ENCODE results near the gene TFAP2A.
A peak's percentile ranks its signal among the peaks of the same experiment; 100 is the strongest.

Gene TFAP2A

DNA sequence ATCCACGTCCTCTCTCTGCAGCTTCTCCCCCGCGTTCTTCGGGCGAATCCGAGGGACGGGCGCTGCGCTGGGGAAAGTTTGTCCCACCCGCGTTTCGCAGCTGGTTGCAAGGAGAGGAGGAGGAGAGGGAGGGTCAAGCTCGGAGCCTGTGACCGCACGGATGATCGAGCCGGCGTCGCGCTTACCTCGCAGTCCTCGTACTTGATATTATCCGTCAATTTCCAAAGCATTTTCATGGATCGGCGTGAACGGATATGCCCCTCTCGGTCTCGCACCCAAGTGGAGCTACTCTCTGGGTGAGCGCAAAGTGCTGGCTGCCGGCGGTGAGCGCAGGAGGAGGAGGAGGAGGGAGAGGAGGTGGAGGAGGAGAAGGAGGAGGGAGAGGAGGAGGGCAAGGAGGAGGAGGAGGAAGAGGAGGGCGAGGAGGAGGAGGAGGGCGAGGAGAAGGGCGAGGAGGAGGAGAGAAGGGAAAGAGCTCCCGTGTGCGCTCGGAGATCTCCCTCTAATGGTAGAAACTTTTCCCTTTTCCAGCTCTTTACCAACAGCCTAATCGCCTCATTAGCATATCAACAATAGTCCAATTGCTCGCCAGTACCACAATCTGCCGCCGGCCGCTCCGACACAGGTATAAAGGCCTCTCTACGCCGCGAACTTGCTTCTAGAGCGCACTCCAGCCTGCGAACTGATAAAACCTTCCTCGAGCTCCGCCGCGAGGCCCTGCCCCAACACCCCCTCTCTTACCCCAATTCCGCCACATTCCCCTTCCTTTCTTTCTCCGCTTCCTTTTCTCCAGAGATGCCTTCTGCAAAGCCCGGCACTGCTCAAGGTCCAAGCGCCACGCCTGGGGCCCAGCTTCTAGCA lies at the start of gene TFAP2A:
TFAP2A (minus strand) TSS at position 319 of the 861 bp plus-strand sequence; CDS start at position 236, 83 bp downstream.
- no peak for DNase-seq (ENCODE audit: low spot score)

DNA sequence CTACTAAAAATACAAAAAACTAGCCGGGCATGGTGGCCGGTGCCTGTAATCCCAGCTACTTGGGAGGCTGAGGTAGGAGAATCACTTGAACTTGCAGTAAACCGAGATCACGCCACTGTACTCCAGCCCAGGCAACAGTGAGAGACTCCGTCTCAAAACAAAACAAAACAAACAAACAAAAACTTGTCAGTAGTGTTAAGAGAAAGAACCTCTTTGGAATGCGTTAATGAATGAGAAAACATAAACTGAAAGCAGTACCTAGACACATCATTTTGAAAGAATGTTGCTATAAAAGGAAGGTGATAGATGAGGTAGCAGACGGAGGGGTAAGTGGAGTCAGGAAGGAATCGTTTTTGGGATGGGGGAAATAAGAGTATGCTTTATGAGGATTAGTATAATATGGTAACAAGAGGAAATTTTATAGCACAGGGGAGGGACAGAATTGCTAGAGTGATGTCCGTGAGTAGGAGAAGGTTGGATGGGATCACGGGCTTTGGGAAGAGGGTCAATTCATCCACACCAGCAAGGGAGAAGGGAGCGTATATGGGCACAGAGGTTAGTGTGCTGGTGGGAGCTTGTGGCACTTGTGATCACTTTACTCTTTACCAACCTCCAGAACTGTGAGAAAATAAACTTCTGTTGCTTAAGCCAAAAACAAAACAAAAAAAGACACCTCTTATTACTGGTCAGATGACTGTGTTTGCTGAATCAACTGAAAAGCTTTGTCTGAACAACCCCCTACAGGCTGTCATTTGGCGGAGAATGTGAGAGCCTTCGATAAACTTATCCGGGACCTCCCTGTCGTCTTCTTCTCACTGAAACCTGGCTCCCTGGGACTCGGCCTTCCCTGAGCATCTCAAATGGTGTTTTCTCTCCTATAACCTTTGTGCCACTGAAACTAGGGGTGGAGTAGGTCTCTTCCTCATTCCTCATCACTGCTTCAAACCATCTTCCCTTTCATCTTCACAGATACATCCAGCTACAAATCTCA lies 48.9 kb upstream of the TFAP2A start:
- no peak for DNase-seq (ENCODE audit: low spot score)

DNA sequence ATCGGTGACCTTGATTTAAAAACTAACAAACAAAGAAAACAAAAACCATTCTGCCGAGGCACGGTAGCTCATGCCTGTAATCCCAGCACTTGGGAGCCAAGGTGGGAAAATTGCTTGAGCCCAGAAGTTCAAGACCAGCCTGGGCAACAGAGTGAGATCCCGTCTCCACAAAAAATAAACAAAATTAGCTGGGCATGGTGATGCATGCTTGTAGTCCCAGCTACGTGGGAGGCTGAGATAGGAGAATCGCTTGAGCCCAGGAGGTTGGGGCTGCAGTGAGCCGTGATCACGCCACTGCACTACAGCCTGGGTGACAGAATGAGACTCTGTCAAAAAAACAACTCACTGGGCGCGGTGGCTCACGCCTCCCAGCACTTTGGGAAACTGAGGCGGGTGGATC lies 48.2 kb upstream of the TFAP2A start:
- DNase-seq (ENCODE audit: low spot score) = no peak

DNA sequence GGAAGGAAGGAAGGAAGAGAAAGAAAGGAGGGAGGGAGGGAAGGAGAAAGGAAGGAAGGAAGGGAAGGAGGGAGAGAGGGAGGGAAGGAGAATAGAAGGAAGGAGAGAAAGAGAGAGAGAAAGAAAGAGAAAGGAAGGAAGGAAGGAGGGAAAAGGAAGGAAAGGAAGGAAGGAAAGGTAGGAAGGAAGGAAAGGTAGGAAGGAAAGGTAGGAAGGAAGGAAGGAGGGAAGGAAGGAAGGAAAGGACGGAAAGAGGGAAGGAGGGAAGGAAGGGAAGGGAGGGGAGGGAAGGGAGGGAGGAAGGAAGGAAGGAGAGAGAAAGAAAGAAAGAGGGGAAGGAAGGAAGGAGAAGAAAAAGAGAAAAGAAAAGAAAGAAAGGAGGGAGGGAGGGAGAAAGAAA lies 47.0 kb upstream of the TFAP2A start:
- no peak for DNase-seq (ENCODE audit: low spot score)

DNA sequence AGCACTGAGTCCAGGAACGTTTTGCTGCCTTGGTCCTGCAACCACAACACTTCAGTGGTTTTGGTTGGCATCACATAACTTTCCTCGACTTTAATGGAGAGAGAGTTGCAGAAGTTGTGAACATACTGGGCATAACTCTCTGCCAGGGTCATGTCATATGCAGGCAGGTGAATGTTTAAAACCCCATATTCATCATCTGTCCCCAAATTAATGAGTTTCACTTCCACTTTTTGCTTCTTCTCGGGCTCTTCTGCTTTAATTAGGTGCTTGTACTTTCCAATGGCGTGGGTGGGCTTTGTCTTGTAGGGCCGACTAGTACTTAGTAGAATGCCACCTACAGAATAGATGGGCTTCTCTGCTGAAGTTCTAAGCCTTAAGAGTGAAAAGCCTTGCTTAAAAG lies 45.2 kb upstream of the TFAP2A start:
- no peak for DNase-seq (ENCODE audit: low spot score)

DNA sequence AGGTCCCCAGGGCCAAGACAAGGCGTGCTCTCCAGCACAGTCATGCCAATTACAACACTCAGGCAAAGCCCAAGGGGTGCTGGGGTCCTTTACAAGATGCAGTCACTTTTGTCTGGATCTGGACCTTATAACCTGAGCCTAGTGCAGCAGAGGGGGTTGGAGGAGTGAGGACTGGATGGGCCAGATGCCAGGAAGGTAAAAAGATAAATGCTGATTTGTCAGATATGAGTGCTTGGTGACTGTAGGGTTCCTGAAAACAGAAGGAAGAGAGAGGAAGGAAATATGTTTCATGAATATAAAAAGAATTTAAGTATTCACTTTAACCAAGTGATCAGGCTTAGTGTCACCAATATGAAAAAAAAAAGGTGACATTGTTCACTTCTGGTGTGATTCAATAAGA lies 43.4 kb upstream of the TFAP2A start:
- DNase-seq (ENCODE audit: low spot score) = no peak

DNA sequence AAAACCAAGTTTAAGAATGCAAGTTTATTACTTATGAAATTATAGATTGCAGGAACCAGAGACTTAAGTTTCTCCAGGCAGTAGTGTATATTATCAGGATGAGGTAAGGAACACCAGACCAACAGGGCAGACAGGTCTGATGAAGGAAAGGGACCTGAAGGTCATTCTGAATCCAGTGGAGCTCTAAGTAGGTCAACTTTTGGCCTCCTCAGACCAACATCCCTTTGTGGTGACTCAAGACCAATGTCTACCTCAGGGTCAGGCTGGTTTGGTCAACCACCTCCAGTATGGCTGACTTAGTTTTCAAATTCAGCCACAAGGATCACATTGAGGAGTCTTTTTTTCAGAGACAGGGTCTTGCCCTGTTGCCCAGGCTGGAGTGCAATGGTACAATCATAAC lies 38.7 kb upstream of the TFAP2A start:
- DNase-seq (ENCODE audit: low spot score) = no peak

DNA sequence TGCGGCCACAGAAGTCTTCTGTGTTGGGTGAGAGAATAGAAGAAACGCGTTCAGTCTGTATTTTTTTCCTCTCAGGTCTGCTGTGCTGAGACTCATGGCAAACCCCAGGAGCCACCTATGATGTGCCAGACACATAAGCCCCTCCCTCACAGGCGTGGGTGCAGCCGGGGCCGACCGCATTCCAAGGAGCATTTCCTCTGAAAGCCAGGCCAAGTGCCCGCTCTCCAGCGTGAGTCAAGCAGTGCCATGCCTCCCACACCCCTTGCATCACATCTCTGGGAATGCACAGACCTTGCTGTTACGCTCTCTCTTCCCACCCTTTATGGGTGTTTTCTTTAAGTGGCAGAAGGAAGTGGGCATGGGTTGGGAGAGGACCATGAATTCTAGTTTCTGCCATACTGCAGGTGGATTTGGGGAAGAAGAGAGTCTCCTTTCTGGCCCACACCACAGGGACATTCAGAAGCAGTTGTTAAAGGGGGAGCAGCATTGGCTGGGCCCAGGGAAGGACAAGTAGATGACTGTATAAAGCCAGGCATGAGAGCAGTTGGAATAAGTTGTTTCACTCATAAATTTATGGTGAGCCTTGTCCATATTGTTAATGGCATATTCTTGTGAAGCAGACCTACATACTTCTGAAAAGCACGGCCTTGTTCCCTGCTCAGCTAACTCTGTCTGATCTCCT lies 37.1 kb upstream of the TFAP2A start:
- DNase-seq (ENCODE audit: low spot score) = no peak

DNA sequence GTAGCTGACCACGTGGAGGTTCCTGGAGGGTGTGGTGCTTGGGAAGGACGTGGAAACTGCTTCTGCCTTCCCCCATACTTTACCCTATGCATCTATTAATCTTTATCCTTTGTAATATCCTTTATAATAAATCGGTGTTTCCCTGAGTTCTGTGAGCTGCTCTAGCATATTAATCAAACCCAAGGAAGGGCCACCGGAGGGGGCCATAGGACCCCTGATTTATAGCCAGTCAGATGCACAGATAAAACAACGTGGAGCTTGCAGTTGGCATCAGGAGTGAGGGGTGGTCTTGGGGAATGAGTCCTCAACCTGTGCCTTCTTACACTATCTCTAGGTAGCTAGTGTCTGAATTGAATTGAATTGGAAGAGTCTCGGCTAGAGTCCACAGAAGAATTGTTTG lies 36.5 kb upstream of the TFAP2A start:
- no peak for DNase-seq (ENCODE audit: low spot score)

DNA sequence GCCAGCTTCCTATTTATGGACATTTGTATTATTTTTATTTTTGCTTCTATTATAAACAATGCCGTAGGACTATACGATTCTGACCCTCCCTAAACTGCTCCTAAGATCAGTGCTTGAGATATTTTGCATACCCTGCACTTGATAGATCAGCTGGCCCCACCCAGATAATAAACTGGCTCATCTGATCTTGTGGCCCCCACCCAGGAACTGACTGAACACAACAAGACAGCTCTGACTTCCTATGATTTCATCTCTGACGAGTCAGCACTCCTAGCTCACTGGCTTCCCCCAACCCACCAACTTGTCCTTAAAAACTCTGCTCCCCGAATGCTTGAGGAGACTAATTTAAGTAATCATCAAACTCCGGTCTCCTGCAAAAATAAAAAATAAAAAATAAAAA lies 34.9 kb upstream of the TFAP2A start:
- no peak for DNase-seq (ENCODE audit: low spot score)

DNA sequence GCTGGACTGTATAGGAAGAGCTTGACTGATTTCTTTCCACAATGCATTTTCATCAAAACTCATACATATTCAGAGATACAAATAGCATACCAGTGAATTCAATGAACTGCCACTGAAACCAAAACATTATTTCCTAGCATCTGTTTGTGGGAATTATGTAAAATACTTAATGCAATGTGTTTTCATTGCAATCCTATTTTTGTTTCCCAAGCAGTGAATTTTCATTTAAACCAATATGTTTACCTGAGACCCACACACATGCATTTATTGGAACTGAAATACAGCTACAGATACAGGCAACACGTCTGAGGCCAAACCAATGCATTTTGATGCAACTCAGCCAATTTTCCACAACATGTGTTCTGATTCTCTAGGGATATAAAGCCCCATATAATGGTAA lies 33.2 kb upstream of the TFAP2A start:
- DNase-seq (ENCODE audit: low spot score) = no peak

DNA sequence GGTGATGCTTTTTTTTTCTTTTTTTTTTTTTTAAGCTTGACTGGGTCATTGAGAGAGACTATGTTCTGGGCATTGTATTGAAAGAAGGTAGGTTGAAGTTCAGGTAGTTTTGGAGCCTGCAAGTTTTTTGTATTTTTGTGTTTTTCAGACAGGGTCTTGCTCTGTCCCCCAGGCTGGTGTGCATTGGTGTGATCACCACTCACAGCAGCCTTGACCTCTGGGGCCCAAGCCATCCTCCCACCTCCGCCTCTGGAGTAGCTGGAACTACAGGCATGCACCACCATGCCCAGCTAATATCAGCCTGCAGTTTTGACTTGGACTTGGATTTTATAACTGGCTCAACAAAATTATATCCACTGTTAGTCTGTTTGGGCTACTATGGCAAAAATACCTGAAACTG lies 31.7 kb upstream of the TFAP2A start:
- no peak for DNase-seq (ENCODE audit: low spot score)

DNA sequence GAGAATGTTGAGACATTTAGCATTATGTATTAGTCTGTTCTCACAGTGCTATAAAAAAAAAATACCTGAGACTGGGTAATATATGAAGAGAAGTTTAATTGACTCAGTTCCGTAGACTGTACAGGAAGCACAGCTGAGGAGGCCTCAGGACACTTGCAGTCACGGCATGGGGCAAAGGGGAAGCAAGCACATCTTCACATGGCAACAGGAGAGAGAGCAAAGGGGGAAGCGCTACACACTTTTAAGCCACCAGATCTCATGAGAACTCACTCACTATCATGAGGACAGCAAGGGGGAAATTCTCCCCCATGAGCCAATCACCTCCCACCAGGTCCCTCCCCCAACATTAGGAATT lies 26.8 kb upstream of the TFAP2A start:
- no peak for DNase-seq (ENCODE audit: low spot score)

DNA sequence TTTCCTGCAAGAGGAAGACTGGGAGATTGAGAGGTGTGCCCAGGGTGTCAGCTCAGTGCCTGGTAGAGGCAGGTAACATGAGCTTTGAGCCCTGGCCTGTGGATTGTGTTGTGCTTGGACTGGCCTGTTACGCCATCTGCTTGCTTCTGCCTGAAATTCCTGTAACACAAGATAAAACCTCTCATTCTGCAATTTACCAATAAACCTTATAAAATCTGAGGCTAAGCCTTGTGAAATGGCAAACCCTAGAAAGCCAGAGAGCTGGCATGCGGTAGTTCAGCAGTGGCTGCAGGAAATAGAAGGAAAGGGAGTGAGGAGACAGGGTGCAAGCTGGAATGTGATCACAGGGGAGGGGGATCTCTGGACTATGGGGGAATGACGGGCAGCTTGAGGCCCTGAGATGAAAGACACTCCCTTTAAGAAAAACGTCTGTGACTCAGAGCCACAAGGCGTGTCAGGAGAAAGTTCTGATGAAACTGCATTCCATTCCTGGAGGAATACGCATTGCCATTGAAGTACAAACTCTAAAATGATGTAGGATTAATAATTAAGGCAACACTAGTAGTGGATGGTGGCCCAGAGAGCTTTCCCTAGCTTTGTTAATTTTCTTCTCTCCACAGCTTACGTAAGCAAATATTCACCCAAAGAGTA lies 26.3 kb upstream of the TFAP2A start:
- DNase-seq (ENCODE audit: low spot score) = no peak

DNA sequence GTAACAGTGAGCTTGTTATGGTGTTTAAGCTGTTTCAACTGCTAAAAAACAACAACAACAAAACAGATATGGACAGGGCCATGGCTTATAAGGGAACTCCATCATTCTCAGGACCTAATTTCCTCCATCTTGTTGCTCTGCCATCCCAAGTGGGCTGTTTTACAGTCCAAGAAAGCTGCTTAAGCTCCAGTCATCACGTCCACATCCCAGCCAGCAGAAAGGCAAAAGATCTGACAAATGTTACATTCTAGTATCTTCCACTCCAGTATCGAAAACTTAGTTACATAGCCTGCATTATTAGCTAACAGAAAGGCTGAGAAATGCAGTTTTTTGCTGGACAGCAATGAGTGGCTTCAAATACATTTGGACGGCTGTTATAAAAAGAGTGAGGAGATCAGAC lies 23.0 kb upstream of the TFAP2A start:
- DNase-seq (ENCODE audit: low spot score) = no peak

DNA sequence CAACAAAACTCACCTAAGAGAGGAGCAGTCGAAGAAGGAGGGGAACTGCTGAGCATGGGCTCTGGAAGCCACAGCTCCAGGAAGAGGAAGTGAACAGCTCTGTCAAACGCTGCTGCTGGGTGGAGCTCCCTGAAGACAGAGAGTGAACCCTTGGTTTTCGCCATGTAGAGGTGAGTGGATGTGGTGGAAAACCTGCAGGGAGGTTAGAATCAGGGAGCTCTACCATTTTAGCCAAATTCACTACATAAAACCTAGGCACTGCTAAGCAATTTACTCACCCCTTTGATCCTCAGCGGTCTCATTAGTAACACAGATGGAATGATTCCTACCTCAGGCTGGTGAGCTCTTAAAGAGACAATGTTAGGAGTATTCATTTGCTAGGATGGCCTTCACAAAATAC lies 19.4 kb upstream of the TFAP2A start:
- DNase-seq (ENCODE audit: low spot score) = no peak

DNA sequence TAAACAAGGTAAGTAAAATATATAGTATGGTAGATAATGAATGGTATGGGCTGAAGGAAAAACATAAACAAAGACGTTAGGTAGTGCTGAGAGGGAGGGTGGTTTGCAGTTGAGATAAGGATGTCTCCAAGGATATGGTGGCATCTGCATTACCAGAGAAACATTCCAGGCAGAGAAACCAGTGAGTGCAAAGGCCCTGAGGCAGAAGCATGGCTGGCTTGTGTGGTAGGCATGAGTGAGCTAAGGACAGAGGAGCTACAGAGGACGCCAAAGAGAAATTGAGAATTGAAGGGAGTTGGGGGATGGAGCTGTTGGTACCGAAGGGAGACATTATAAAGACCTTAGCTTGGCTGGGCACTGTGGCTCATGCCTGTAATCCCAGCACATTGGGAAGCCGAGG lies 18.4 kb upstream of the TFAP2A start:
- no peak for DNase-seq (ENCODE audit: low spot score)

DNA sequence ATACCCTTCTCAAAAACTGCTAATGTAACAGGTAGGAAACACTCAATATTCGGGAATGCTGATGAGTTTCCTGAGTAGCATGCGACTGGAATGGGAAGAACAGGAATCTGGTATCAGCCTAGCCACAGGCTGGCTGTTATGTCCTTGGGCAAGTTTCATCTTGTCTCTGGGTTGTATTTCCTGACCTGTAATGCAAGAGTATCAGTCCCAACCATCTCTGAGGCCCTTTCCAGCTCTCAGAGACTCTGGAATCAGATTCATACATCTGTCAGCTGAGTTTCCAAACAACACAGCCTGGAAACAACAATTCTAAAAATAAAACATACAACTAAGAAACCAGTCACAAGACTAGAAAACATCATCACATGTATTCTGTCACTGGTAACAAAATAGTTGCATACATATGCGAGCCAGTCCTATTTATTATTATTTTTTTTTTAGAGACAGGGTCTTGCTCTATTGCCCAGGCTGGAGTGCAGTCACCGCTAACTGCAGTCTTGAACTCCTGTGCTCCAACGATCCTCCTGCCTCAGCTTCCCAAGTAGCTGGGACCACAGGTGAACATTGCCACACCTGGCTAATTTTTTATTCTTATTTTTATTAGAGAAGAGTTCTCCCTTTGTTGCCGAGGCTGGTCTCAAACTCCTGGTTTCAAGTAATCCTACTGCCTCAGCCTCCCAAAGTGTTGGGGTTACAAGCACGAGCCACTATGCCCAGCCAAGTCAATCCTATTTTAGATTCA lies 16.7 kb upstream of the TFAP2A start:
- no peak for DNase-seq (ENCODE audit: low spot score)

DNA sequence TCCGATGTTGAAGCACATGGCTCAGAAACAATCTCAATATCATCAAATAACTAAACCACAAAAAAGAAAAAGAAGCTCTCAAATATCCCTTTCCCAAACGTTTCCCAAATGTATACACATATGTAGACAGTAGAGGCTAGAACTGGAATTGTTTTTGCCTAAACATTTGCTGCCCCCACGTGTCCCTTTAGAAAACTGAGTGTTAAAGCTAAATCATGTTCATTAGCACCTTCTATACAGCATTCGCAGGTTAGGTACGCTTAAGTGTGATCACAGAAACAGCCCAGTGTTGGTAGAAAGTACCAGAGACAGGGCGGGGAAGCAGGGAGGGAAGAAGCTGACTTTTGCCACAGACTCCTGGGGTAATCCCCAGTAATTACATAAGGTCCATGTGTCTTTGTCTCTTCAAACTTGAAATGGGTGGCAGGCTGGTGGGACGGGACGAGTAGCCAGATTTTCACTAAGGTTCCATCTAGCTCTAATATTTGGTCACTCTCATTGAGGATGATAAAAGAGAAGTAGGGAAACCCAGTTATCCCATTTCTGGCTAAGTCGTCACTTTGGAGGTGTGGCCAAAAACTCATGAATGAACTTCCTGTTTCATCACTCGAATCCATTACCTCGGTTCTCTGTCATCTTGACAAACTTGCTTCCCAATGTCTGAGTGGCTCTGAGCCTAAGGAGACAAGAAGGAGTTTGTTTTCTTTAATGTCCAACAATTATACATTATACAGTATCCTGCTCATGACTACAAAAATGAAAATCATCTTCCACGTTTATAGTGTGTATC lies 15.0 kb upstream of the TFAP2A start:
- peak; percentile 19 for DNase-seq (ENCODE audit: low spot score)

DNA sequence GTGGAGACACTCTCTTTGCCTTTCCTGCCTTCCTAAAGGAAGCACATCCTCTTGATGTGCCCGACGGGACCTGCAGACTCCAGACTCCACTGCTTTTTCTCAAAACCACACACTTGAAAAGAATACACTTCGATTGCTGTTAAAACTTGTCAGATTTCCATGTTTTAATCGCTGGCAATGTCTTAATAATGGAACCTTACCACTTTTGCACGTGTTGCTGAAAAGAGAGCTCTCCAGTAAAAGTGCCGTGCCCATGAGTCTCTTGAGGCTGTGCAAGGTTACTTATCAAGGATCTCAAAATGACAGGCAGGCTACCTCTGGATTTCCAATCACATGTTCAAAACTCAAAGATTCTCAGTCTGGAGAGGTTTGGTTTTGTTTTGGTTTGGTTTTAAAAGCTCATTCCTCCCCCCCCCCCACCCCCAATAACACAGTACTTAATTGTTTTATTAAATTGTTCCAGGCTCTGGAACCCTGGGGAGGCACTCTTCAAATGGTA lies 12.0 kb upstream of the TFAP2A start:
- no peak for DNase-seq (ENCODE audit: low spot score)
